PC-9 (cell line): ENCODE data around the gene CD96.

Source experiments
- EZH2 ChIP-seq: fragments of 200-600 bp; sonication (generic); IDR thresholded peaks from 2 replicates; pipeline ENCODE4 v1.8.0; 2017; ENCODE audit warnings: antibody characterized with exemption, low read depth
- TF ChIP-seq, protein P1 (sequence below): fragments of 200-600 bp; sonication (generic); conservative IDR thresholded peaks from 2 replicates; pipeline ENCODE4 v1.6.1; 2017; ENCODE audit warnings: mixed run types, antibody characterized with exemption, mild to moderate bottlenecking, moderate library complexity

DNA sequence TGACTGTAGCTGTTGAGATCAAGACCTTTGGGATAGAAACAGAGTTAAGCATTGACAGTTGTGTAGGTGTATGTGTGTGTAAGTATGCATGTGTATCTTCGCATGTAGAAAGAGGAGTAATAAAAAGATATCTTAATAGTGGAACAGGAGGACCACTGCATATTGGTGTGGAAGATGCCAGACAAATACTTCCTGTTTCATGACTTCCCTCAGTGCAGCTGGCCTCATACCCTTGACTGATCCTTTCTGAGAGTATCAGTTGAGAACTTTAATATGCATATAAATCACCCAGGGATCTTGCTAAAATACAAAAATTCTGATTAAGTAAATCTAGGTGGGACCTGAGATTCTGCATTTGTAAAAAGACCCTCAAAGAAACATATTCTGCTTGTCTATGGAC is 61.7 kb downstream of the CD96 start:
- TF ChIP-seq EZH2, result no peak
- TF ChIP-seq, protein P1, sequence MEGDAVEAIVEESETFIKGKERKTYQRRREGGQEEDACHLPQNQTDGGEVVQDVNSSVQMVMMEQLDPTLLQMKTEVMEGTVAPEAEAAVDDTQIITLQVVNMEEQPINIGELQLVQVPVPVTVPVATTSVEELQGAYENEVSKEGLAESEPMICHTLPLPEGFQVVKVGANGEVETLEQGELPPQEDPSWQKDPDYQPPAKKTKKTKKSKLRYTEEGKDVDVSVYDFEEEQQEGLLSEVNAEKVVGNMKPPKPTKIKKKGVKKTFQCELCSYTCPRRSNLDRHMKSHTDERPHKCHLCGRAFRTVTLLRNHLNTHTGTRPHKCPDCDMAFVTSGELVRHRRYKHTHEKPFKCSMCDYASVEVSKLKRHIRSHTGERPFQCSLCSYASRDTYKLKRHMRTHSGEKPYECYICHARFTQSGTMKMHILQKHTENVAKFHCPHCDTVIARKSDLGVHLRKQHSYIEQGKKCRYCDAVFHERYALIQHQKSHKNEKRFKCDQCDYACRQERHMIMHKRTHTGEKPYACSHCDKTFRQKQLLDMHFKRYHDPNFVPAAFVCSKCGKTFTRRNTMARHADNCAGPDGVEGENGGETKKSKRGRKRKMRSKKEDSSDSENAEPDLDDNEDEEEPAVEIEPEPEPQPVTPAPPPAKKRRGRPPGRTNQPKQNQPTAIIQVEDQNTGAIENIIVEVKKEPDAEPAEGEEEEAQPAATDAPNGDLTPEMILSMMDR, result no peak
